ENCODE data around the gene SYT2. TPM values are rescaled to one million over a fixed set of nuclear protein-coding genes. Genes with fewer than 3 reads are reported as not detected.
"Not testable (repeated sequence)": the region's sequence is repeated elsewhere in the genome, so short reads cannot be mapped to it uniquely, and the experiment has no call there.

SYT2 gene
- total and polyA plus RNA-seq, 7 donors = 0.10 to 0.16 TPM; not detected in 5

DNA sequence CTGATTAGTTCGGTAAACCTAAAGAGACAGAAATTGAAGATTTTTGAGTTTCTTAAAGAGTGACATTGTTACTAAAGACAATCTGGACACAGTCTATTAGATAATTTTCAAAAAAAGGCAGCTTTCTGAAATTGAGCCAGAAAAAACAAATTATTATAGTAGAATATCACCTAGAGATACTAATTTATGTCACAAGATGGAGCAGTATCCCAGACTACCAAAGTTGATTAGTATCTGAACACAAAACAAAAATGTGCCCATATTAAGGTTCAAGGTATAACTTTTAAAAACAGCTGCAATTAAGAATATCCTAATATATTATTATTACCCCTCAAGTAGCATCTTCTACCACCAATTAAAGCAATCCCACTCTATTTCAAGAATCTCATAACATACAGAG is 40.5 kb upstream of the SYT2 start:
- no peaks in the 10 kb centered on the region for H3K4me1 ChIP-seq
- no peak overlapping the region for H3K27ac ChIP-seq
- H3K4me3 ChIP-seq = no peak overlapping the region
- no peak for DNase-seq
- 96 to 97% methylated on average over 1 of the region's 1 CpG for WGBS, 2 donors
- no peaks in the 10 kb centered on the region for H3K27me3 ChIP-seq
- no peaks in the 10 kb centered on the region for H3K9me3 ChIP-seq
- intact Hi-C loops (cut with DNase I) = loop anchor here (5.0 to 10.0 kb wide), 2 partner anchors 62 to 254 kb away; partner anchors contain the start of genes PCAT6 and TMEM183A
- TF ChIP-seq POLR2A (IDR thresholded peaks at IDR 0.05) (no peak), POLR2AphosphoS5 (IDR thresholded peaks at IDR 0.05) (no peak), EP300 (IDR thresholded peaks at IDR 0.05) (no peak)
- TF ChIP-seq, protein P1, sequence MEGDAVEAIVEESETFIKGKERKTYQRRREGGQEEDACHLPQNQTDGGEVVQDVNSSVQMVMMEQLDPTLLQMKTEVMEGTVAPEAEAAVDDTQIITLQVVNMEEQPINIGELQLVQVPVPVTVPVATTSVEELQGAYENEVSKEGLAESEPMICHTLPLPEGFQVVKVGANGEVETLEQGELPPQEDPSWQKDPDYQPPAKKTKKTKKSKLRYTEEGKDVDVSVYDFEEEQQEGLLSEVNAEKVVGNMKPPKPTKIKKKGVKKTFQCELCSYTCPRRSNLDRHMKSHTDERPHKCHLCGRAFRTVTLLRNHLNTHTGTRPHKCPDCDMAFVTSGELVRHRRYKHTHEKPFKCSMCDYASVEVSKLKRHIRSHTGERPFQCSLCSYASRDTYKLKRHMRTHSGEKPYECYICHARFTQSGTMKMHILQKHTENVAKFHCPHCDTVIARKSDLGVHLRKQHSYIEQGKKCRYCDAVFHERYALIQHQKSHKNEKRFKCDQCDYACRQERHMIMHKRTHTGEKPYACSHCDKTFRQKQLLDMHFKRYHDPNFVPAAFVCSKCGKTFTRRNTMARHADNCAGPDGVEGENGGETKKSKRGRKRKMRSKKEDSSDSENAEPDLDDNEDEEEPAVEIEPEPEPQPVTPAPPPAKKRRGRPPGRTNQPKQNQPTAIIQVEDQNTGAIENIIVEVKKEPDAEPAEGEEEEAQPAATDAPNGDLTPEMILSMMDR (IDR thresholded peaks at IDR 0.05) = no peak
- H3K36me3 ChIP-seq = peaks cover 25 to 87% (median 45%) of the 10 kb centered on the region in 4 donors

DNA sequence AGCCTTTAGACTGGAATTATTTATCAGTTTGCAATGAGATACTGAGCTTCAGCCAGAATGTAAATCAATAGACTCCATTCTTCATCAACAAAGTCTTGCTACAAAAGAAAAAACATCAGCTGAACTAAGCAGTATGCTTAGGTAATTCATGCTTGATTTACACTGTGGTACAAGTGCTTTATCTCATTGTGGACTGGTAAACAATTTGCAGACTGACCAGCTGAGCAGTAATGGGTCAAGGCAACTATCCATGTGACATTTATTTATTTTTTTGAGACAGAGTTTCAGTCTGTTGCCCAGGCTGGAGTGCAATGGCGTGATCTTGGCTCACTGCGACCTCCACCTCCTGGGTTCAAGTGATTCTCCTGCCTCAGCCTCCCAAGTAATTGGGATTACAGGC is 39.8 kb upstream of the SYT2 start:
- WGBS, 2 donors = 92 to 96% methylated on average over 2 of the region's 2 CpGs
- no peak for DNase-seq
- Histone ChIP-seq H3K4me3 (no peak overlapping the region), H3K36me3 (peaks cover 24 to 87% (median 46%) of the 10 kb centered on the region in 4 donors), H3K27me3 (no peaks in the 10 kb centered on the region), H3K27ac (no peak overlapping the region), H3K4me1 (no peaks in the 10 kb centered on the region), H3K9me3 (no peaks in the 10 kb centered on the region)
- no peak for TF ChIP-seq POLR2A (IDR thresholded peaks at IDR 0.05)
- no peak for TF ChIP-seq POLR2AphosphoS5 (IDR thresholded peaks at IDR 0.05)
- TF ChIP-seq, protein P1 (IDR thresholded peaks at IDR 0.05) = no peak
- no peak for TF ChIP-seq EP300 (IDR thresholded peaks at IDR 0.05)
- intact Hi-C loops (cut with DNase I) = loop anchor here (5.0 to 10.0 kb wide), 2 partner anchors 62 to 255 kb away; partner anchors contain the start of genes PCAT6 and TMEM183A

DNA sequence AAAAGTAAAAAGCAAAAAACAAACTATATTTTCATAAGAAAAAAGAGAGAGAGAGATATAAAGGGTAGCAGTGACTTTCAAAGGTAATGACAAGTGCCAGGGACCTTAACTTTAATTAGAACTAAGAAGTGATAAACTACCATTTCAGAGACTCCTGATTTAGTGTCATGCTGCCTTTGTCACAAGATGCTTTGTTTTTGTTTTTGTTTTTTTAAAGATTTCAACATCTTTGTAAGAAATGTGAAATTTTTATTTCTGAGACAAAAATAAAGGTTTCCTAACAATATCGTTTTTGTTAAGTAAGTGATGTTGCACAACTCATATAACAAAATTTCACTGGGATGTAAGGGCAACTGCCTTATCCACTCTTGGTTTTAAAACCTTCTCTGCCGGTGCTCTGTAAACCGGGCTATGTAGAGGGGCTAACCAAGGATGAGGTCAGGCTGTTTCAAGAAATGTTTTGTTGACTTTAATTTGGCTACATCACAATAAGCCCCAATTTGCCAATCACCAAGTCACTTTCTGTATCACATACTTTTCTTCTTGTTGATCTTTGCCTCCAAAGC is 35.2 kb upstream of the SYT2 start:
- TF ChIP-seq POLR2AphosphoS5 (IDR thresholded peaks at IDR 0.05) (no peak), POLR2A (IDR thresholded peaks at IDR 0.05) (no peak), EP300 (IDR thresholded peaks at IDR 0.05) (no peak)
- TF ChIP-seq, protein P1 (IDR thresholded peaks at IDR 0.05) = no peak
- intact Hi-C loops (cut with DNase I) = no loop called here

DNA sequence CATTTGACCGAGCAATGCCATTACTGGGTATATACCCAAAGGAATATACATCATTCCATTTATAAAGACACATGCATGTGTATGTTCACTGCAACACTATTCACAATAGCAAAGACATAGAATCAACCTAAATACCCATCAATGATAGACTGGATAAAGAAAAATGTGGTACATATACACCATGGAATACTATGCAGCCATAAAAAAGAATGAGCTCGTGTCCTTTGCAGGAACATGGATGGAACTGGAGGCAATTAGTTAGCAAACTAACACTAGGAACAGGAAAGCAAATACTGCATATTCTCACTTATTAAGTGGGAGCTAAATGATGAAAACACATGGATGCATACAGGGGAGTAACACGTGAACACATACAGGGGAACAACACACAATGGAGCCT is 34.5 kb upstream of the SYT2 start:
- intact Hi-C loops (cut with DNase I); H3K4me1 ChIP-seq; H3K4me3 ChIP-seq; DNase-seq; H3K27ac ChIP-seq; H3K27me3 ChIP-seq; H3K9me3 ChIP-seq: not testable (repeated sequence)
- 99 to 100% methylated on average over 3 of the region's 3 CpGs for WGBS, 2 donors
- H3K36me3 ChIP-seq = peaks cover 23 to 84% (median 45%) of the 10 kb centered on the region in 4 donors

More for the DNA sequence above, 35.2 kb upstream of the SYT2 start:
- peaks cover 21 to 86% (median 50%) of the 10 kb centered on the region in 4 donors for H3K36me3 ChIP-seq
- H3K4me3 ChIP-seq = no peak overlapping the region
- DNase-seq = no peak
- 94 to 96% methylated on average over 3 of the region's 3 CpGs for WGBS, 2 donors
- H3K9me3 ChIP-seq = no peaks in the 10 kb centered on the region
- H3K27ac ChIP-seq = no peak overlapping the region
- H3K27me3 ChIP-seq = no peaks in the 10 kb centered on the region
- H3K4me1 ChIP-seq = no peaks in the 10 kb centered on the region

DNA sequence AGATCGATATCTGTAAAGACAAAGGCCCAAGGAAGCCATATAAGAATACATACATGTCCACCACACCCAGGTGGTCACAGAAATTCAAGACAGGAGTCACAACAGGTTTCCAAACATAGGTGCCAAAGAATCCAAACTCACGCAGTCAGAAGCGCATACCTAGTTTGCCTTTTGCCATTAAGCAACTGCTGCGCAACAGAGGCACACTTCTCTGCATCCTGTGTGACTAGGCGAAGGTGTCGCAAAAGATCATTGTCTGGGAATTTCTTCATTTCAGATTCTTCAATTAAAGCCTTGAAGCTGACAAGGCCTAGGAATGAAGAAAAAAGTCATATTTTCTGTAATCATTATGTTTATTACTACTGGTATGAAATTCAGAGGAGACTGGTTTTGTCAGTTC is 32.2 kb upstream of the SYT2 start:
- intact Hi-C loops (cut with DNase I) = no loop called here
- 96 to 98% methylated on average over 6 of the region's 6 CpGs for WGBS, 2 donors
- H3K4me3 ChIP-seq = no peak overlapping the region
- H3K27me3 ChIP-seq = no peaks in the 10 kb centered on the region
- peaks cover 23 to 74% (median 35%) of the 10 kb centered on the region in 4 donors for H3K36me3 ChIP-seq
- no peak for TF ChIP-seq POLR2A (IDR thresholded peaks at IDR 0.05)
- TF ChIP-seq, protein P1 (IDR thresholded peaks at IDR 0.05) = no peak
- no peak for TF ChIP-seq POLR2AphosphoS5 (IDR thresholded peaks at IDR 0.05)
- no peak for TF ChIP-seq EP300 (IDR thresholded peaks at IDR 0.05)
- H3K27ac ChIP-seq = no peak overlapping the region
- no peaks in the 10 kb centered on the region for H3K9me3 ChIP-seq
- H3K4me1 ChIP-seq = no peaks in the 10 kb centered on the region
- DNase-seq = no peak
